SHP77 (cell line): Measurements from ENCODE around the gene SHQ1.

Experiments
- DNase-seq, 2 experiments: peaks; one replicate each; lab custom pipeline; 2025; lab: John Stamatoyannopoulos, UW

Gene SHQ1

GRCh38 chr3:72848703-72849081 is 447 bp upstream of the SHQ1 start:
- no peak for DNase-seq

GRCh38 chr3:72847282-72847681 is 963 bp downstream of the SHQ1 start:
- DNase-seq, result no peak

GRCh38 chr3:72846166-72846565 is 2.1 kb downstream of the SHQ1 start:
- no peak for DNase-seq

- DNase-seq, result no peak
These were observed 3.7 kb downstream of the SHQ1 start for GRCh38 chr3:72844436-72844993.

- DNase-seq, result no peak
These were observed 9.2 kb downstream of the SHQ1 start for GRCh38 chr3:72839057-72839456.

GRCh38 chr3:72836923-72837322 is 11.3 kb downstream of the SHQ1 start:
- no peak for DNase-seq

GRCh38 chr3:72836416-72836815 is 11.8 kb downstream of the SHQ1 start:
- no peak for DNase-seq

GRCh38 chr3:72830452-72831223 is 17.6 kb downstream of the SHQ1 start:
- no peak for DNase-seq

GRCh38 chr3:72829701-72830100 is 18.5 kb downstream of the SHQ1 start:
- no peak for DNase-seq

- no peak for DNase-seq
These were observed 27.0 kb downstream of the SHQ1 start for GRCh38 chr3:72821161-72821781.

- DNase-seq, result no peak
These were observed 27.8 kb downstream of the SHQ1 start for GRCh38 chr3:72820415-72820814.

GRCh38 chr3:72818905-72819304 is 29.3 kb downstream of the SHQ1 start:
- DNase-seq, result no peak

GRCh38 chr3:72818092-72818773 is 30.0 kb downstream of the SHQ1 start:
- DNase-seq, result no peak

- DNase-seq, result no peak
These were observed 31.3 kb downstream of the SHQ1 start for GRCh38 chr3:72816862-72817355.

GRCh38 chr3:72814308-72814707 is 33.9 kb downstream of the SHQ1 start:
- DNase-seq, result no peak

- DNase-seq, result no peak
These were observed 36.0 kb downstream of the SHQ1 start for GRCh38 chr3:72812201-72812600.

GRCh38 chr3:72811571-72811970 is 36.7 kb downstream of the SHQ1 start:
- no peak for DNase-seq

- DNase-seq, result peak; percentile 30 to 39
These were observed 37.4 kb downstream of the SHQ1 start for GRCh38 chr3:72810659-72811434.

GRCh38 chr3:72810063-72810462 is 38.2 kb downstream of the SHQ1 start:
- DNase-seq, result no peak

- no peak for DNase-seq
These were observed 43.9 kb downstream of the SHQ1 start for GRCh38 chr3:72804361-72804760.

GRCh38 chr3:72803573-72803972 is 44.7 kb downstream of the SHQ1 start:
- DNase-seq, result no peak

GRCh38 chr3:72802001-72802400 is 46.2 kb downstream of the SHQ1 start:
- DNase-seq, result no peak
